K562 (cell line): Measurements from ENCODE around the gene AMBP. TPM values are rescaled to one million over a fixed set of nuclear protein-coding genes. Genes with fewer than 3 reads are reported as not detected.

Source experiments
- ATAC-seq: fragments of 200-7000 bp; cut with Tn5 transposase; 3 replicates; pipeline ENCODE4 v1.9.1; 2020; ENCODE audit warnings: moderate library complexity
- Bru-seq: library from RNA; stranded (reverse); fragments of 400-500 nt; gene quantifications from one replicate; lab custom pipeline; 2021; lab: Mats Ljungman, UMichigan
- BruChase-seq, 2 experiments: library from RNA; stranded (reverse); fragments of 400-500 nt; gene quantifications; one replicate each; lab custom pipeline; 2021; lab: Mats Ljungman, UMichigan
- BruUV-seq: library from RNA; stranded (reverse); fragments of 400-500 nt; replicated peaks from 2 replicates; lab custom pipeline; 2021; lab: Mats Ljungman, UMichigan
- CTCF ChIA-PET: fragments of 300-600 bp; formaldehyde crosslinking; extraction: SDS; loops from one replicate; lab custom pipeline; 2021; ENCODE audit warnings: low intra/inter-chr PET ratio; lab: Yijun Ruan, JAX
- POLR2A ChIA-PET: fragments of 300-600, 350-650 bp; sonication (Branson Sonifier 250); formaldehyde crosslinking; extraction: SDS; loops from one replicate; lab custom pipeline; 2021; ENCODE audit warnings: antibody characterized with exemption, inconsistent platforms; lab: Yijun Ruan, JAX
- DNase-seq, 4 experiments: peaks; one replicate each; pipeline versions ENCODE4 v3.0.0 to v3.0.0-alpha.2; 2011 to 2018; ENCODE audit warnings: low spot score in 3 of 4, mixed read lengths in 3 of 4; ENCODE audit errors: extremely low read depth in 1 of 4
- FAIRE-seq: peaks from 2 replicates; lab custom pipeline; 2011; peaks lifted over from hg19 to GRCh38; lab: Jason Lieb, UNC
- H2AFZ ChIP-seq: 2 replicates; pipeline ENCODE4 v1.6.0; 2011; ENCODE audit warnings: low read depth, low read length, control low read depth, inconsistent platforms
- H3K27ac ChIP-seq: fragments of 200-600 bp; 3 replicates; pipeline ENCODE4 v1.8.0; 2011; ENCODE audit warnings: low read depth, mild to moderate bottlenecking, control low read depth, inconsistent platforms, low read length, moderate library complexity, mixed read lengths; ENCODE audit errors: extremely low read depth
- H3K27me3 ChIP-seq, 2 experiments: fragments of 300-600 bp in 1 of 2; 2 replicates in 1 of 2; 3 replicates in 1 of 2; pipeline versions ENCODE4 v1.6.0 to v1.8.0; 2011; ENCODE audit warnings: inconsistent platforms in 2 of 2, low read length in 2 of 2, mild to moderate bottlenecking in 1 of 2, mixed read lengths in 1 of 2, moderate library complexity in 1 of 2; ENCODE audit not compliant: control insufficient read depth in 2 of 2, insufficient read depth in 2 of 2
- H3K36me3 ChIP-seq: fragments of 300-600 bp; 3 replicates; pipeline ENCODE4 v1.8.0; 2011; ENCODE audit warnings: mild to moderate bottlenecking, low read length, inconsistent platforms; ENCODE audit not compliant: control insufficient read depth, insufficient read depth
- H3K4me1 ChIP-seq, 2 experiments: fragments of 200-600 bp in 1 of 2; replicated peaks in 1 of 2; 2 replicates in 1 of 2; 3 replicates in 1 of 2; pipeline versions ENCODE4 v1.5.1 to v1.8.0; 2011; ENCODE audit warnings: inconsistent platforms in 2 of 2, low read length in 2 of 2, mild to moderate bottlenecking in 1 of 2, mixed read lengths in 1 of 2, moderate library complexity in 1 of 2; ENCODE audit not compliant: control insufficient read depth in 2 of 2, insufficient read depth in 2 of 2
- H3K4me2 ChIP-seq: 2 replicates; pipeline ENCODE4 v1.6.1; 2011; ENCODE audit warnings: low read length, control low read depth, inconsistent platforms, mixed read lengths; ENCODE audit not compliant: insufficient read depth
- H3K4me3 ChIP-seq: fragments of 200-600 bp; sonication (generic), shearing (Covaris generic); 2 replicates; pipeline ENCODE4 v1.5.1; 2016; ENCODE audit warnings: control low read depth, inconsistent platforms
- H3K79me2 ChIP-seq: fragments of 200-600 bp; 3 replicates; pipeline ENCODE4 v1.8.0; 2011; ENCODE audit warnings: low read length, inconsistent platforms; ENCODE audit not compliant: control insufficient read depth, insufficient read depth
- H3K9ac ChIP-seq, 2 experiments: 2 replicates each; pipeline versions ENCODE4 v1.6.0 to v1.6.1; 2011; ENCODE audit warnings: low read depth in 2 of 2, low read length in 2 of 2, control low read depth in 1 of 2, inconsistent platforms in 1 of 2, mild to moderate bottlenecking in 1 of 2, mixed read lengths in 1 of 2; ENCODE audit not compliant: insufficient read depth in 1 of 2
- H3K9me1 ChIP-seq: one replicate; pipeline ENCODE4 v1.6.0; 2011; ENCODE audit warnings: inconsistent platforms, mild to moderate bottlenecking, low read length, moderate library complexity; ENCODE audit not compliant: control insufficient read depth, insufficient read depth
- H3K9me3 ChIP-seq: replicated peaks from 2 replicates; pipeline ENCODE4 v1.5.1; 2011; ENCODE audit warnings: low read depth, low read length, inconsistent platforms; ENCODE audit not compliant: control insufficient read depth, insufficient read depth
- H4K20me1 ChIP-seq: replicated peaks from 2 replicates; pipeline ENCODE4 v1.6.1; 2011; ENCODE audit warnings: low read length, inconsistent platforms, mixed read lengths; ENCODE audit not compliant: control insufficient read depth, insufficient read depth
- BACH1 ChIP-seq: fragments of 200-800 bp; sonication (Bioruptor generic); IDR thresholded peaks from 2 replicates; pipeline ENCODE4 v1.6.1; 2016; ENCODE audit warnings: missing genetic modification characterization, missing compliant biosample characterization
- HDAC1 ChIP-seq, 2 experiments: fragments of 450-650 bp; IDR thresholded peaks; 2 replicates each; pipeline ENCODE4 v1.6.1; 2016 to 2017; ENCODE audit warnings: inconsistent platforms in 1 of 2, mild to moderate bottlenecking in 1 of 2, moderate library complexity in 1 of 2
- HEY1 ChIP-seq: fragments of 250-450 bp; sonication (Bioruptor Pico); IDR thresholded peaks from 2 replicates; pipeline ENCODE4 v1.5.0; 2020; ENCODE audit warnings: mild to moderate bottlenecking, moderate library complexity, borderline replicate concordance
- MAFG ChIP-seq: fragments of 450-650 bp; conservative IDR thresholded peaks from 2 replicates; pipeline ENCODE4 v1.6.1; 2016; ENCODE audit warnings: missing genetic modification characterization, missing compliant biosample characterization
- NR2F6 ChIP-seq: fragments of 450-650 bp; formaldehyde crosslinking; IDR thresholded peaks from 2 replicates; pipeline ENCODE4 v1.4.0; 2020; ENCODE audit warnings: mild to moderate bottlenecking
- PATZ1 ChIP-seq: fragments of 250-450 bp; sonication (Bioruptor Pico); IDR thresholded peaks from 2 replicates; pipeline ENCODE4 v1.5.0; 2020; ENCODE audit warnings: mild to moderate bottlenecking, borderline replicate concordance
- RAD21 ChIP-seq, 2 experiments: fragments of 250-450 bp in 1 of 2; fragments of 450-650 bp in 1 of 2; sonication (Bioruptor Pico) in 1 of 2; formaldehyde crosslinking in 1 of 2; IDR thresholded peaks in 1 of 2; conservative IDR thresholded peaks in 1 of 2; 2 replicates each; pipeline versions ENCODE4 v1.4.0 to v1.8.0; 2020 to 2022; ENCODE audit warnings: mild to moderate bottlenecking in 2 of 2, moderate library complexity in 1 of 2
- TBL1XR1 ChIP-seq, 2 experiments: IDR thresholded peaks; 2 replicates each; pipeline ENCODE4 v1.6.1; 2012; ENCODE audit warnings: improper control_type of control experiment in 2 of 2, low read length in 2 of 2, mild to moderate bottlenecking in 1 of 2
- ZC3H11A ChIP-seq: IDR thresholded peaks from 2 replicates; pipeline ENCODE4 v1.6.1; 2012; ENCODE audit warnings: low read depth, low read length, improper control_type of control experiment
- ZKSCAN3 ChIP-seq: fragments of 250-450 bp; sonication (Bioruptor Pico); IDR thresholded peaks from 2 replicates; pipeline ENCODE4 v1.4.0; 2020
- ZNF512 ChIP-seq: IDR thresholded peaks from 2 replicates; pipeline ENCODE4 v1.6.1; 2016; ENCODE audit warnings: missing genetic modification characterization, missing compliant biosample characterization
- ZNF76 ChIP-seq: fragments of 250-450 bp; sonication (Bioruptor Pico); IDR thresholded peaks from 2 replicates; pipeline ENCODE4 v1.4.0; 2020; ENCODE audit warnings: mild to moderate bottlenecking, moderate library complexity, borderline replicate concordance
- WGBS: fragments of 100-300 bp; shearing (Covaris generic); methylation state at CpG from one replicate; pipeline ENCODE4 v1.1.6; 2016; ENCODE audit warnings: low coverage, mixed read lengths; ENCODE audit not compliant: insufficient coverage; ENCODE audit errors: missing lambda C conversion rate; 5-methylcytosine and 5-hydroxymethylcytosine counted together
- in situ Hi-C: fragments of 300-500 bp; cut with MboI; formaldehyde crosslinking; loops from 4 replicates; pipeline ENCODE4 v1.15.0; 2018; ENCODE audit warnings: inconsistent platforms, mixed read lengths
- intact Hi-C: fragments of 100-400 bp; cut with micrococcal nuclease; formaldehyde crosslinking; loops from 2 replicates; pipeline ENCODE4 v1.14.2; 2022
- long read RNA-seq, 3 experiments: library from polyadenylated mRNA in 2 of 3; library from RNA in 1 of 3; unstranded in 2 of 3; stranded (forward) in 1 of 3; transcript quantifications; one replicate each; pipeline ENCODE4 v2.0.0, GENCODE V29; 2019 to 2022
- polyA minus RNA-seq, 3 experiments: library from RNA; depleted of rRNA, polyadenylated mRNA; stranded (reverse); fragments of >200 nt; gene quantifications; 2 replicates each; pipeline ENCODE4 v1.2.3, GENCODE V29; 2011
- polyA plus RNA-seq, 8 experiments: library from polyadenylated mRNA; depleted of rRNA in 4 of 8; stranded (reverse) in 5 of 8; unstranded in 3 of 8; fragments of >200 nt; fragmentation: Nextera tagmentation in 2 of 8; fragmentation: Illumina TruSeq in 1 of 8; extraction: Ambion mirVana in 2 of 8; extraction: Trizol in 1 of 8; gene quantifications; 2 replicates each; pipeline versions ENCODE4 v1.2.1 to v1.2.3, GENCODE V29; 2011 to 2014; ENCODE audit warnings: inconsistent platforms in 1 of 8, missing spikeins in 1 of 8
- total RNA-seq, 7 experiments: library from RNA; depleted of rRNA in 6 of 7; stranded (reverse); fragments of >200 nt in 6 of 7; fragmentation: Illumina TruSeq in 2 of 7; extraction: Trizol in 2 of 7; gene quantifications; 2 replicates each; pipeline versions ENCODE4 v1.2.1 to v1.2.3, GENCODE V29; 2011 to 2021; ENCODE audit warnings: low replicate concordance in 1 of 7

Gene AMBP
- total RNA-seq (2011; cell fraction: chromatin; rRNA removed; ENCODE audit: low replicate concordance) = not detected in 2 replicates
- not detected in 2 replicates for total RNA-seq (2011; cell fraction: nucleolus; rRNA removed)
- total RNA-seq (2011; cell fraction: nucleoplasm; rRNA removed) = not detected in 2 replicates
- total RNA-seq (2014; rRNA removed) (not detected in 2 replicates), total RNA-seq (2014; rRNA removed; fragmentation: Illumina TruSeq; extraction: Trizol) (not detected in 2 replicates), total RNA-seq (2015; rRNA removed; fragmentation: Illumina TruSeq; extraction: Trizol) (not detected in 2 replicates), total RNA-seq (2021) (1.3 and 2.1 TPM in 2 replicates), polyA plus RNA-seq (2011; rRNA removed) (not detected in 2 replicates), polyA plus RNA-seq (2014; fragmentation: Illumina TruSeq; extraction: Trizol) (not detected in 2 replicates), polyA plus RNA-seq (2014; fragmentation: Nextera tagmentation; extraction: Ambion mirVana) (not detected), polyA plus RNA-seq (2014; rRNA removed) (not detected in 2 replicates), polyA minus RNA-seq (2011; rRNA and poly(A)+ RNA removed) (not detected in 2 replicates), Bru-seq, nascent RNA (not detected), BruChase-seq, experiment 1, labeled RNA remaining after a 2-hour chase (not detected), BruChase-seq, experiment 2, labeled RNA remaining after a 6-hour chase (not detected)
- not detected in 2 replicates for polyA plus RNA-seq (2011; cell fraction: cytosol; rRNA removed)
- polyA plus RNA-seq (2011; cell fraction: nucleus; rRNA removed) = not detected in 2 replicates
- polyA plus RNA-seq (2012) = not detected in 2 replicates
- 2.5 TPM in 1 of 2 replicates, not detected in the other for polyA minus RNA-seq (2011; cell fraction: cytosol; rRNA and poly(A)+ RNA removed)
- polyA minus RNA-seq (2011; cell fraction: nucleus; rRNA and poly(A)+ RNA removed) = not detected in 2 replicates
- long read RNA-seq, experiment 1 = 0 reads
- long read RNA-seq, experiment 2 = 0 reads
- long read RNA-seq, experiment 3 = 0 reads

- H3K4me2 ChIP-seq = no peak within 1 kb of the TSS
- peak; percentile 30 to 52 (median 41) for DNase-seq
- intact Hi-C loops = loop anchor here (5.0 kb wide), 1 partner anchor 341 kb away; no protein-coding TSS in a partner anchor
- H3K4me1 ChIP-seq = peaks cover 5 to 6% of the 10 kb centered on the region in 2 experiments; a peak in 4 of 5 replicates
- no peaks in the 10 kb centered on the region for H4K20me1 ChIP-seq
- H3K27me3 ChIP-seq = peaks cover 4 to 25% of the 10 kb centered on the region in 2 experiments; a peak in 3 of 5 replicates
- H3K27ac ChIP-seq = no peak within 1 kb of the TSS
- peak within 1 kb of the TSS in 1 of 2 experiments; percentile 56; a peak in 2 of 4 replicates for H3K9ac ChIP-seq
- H3K36me3 ChIP-seq = no peaks in the 10 kb centered on the region
- BruUV-seq = no TSS peak
- H3K4me3 ChIP-seq = no peak within 1 kb of the TSS
- in situ Hi-C loops = no loop called here
- no peak for FAIRE-seq
- ATAC-seq = peak; percentile 34
- H3K9me3 ChIP-seq = no peaks in the 10 kb centered on the region
- no peaks in the 10 kb centered on the region for H3K79me2 ChIP-seq
- H3K9me1 ChIP-seq = no peaks in the 10 kb centered on the region
- 0 out of 2 replicates have a peak within 1 kb of the TSS, but pooled peaks have one; percentile 51 for H2AFZ ChIP-seq
- ChIA-PET POLR2A (interaction anchor here (0.6 to 1.6 kb wide), 2 partner anchors 10 to 170 kb away, joined by 3 to 4 read pairs; no protein-coding TSS in a partner anchor), CTCF (no interaction called here)
- 8% methylated on average over 16 of the region's 16 CpGs for WGBS
- TF ChIP-seq RAD21 (CRISPR knock-in tag; conservative IDR thresholded peaks at IDR 0.05 in 1 of 2, IDR thresholded peaks at IDR 0.05 in 1 of 2) (no peak), TBL1XR1 (IDR thresholded peaks at IDR 0.05; ENCODE audit: low read length in 2 of 2) (no peak), ZNF76 (no peak), ZC3H11A (no peak), PATZ1 (CRISPR knock-in tag) (no peak), ZNF512 (tag) (no peak), BACH1 (tag) (peak; percentile 80), ZKSCAN3 (no peak), HDAC1 (IDR thresholded peaks at IDR 0.05) (no peak), HEY1 (CRISPR knock-in tag) (no peak), NR2F6 (CRISPR knock-in tag) (no peak), MAFG (tag) (peak; percentile 91)
Observed at GRCh38 chr9:114078021-114078780, at the start of gene AMBP. Gene AMBP (minus strand): TSS chr9:114078300. CDS start chr9:114078209, 91 bp downstream.
